Pancreas (tissue), 10 donors: ENCODE data around the gene TMTC4. TPM values are rescaled to one million over a fixed set of nuclear protein-coding genes. Genes with fewer than 3 reads are reported as not detected.
A peak's percentile ranks its signal among the peaks of the same experiment; 100 is the strongest.
"Not testable (repeated sequence)": the region's sequence is repeated elsewhere in the genome, so short reads cannot be mapped to it uniquely, and the experiment has no call there.

Experiments
- ATAC-seq, 4 donors: fragments of 200-7000 bp; cut with Tn5 transposase; one replicate each; pipeline versions ENCODE4 v1.8.0 to v1.9.1; 2020; ENCODE audit warnings: mild to moderate bottlenecking in 4 of 4, moderate library complexity in 4 of 4
- DNase-seq, 6 donors: peaks; one replicate each; pipeline ENCODE4 v3.0.0-alpha.2; 2020
- FAIRE-seq: peaks from 2 replicates; lab custom pipeline; 2012; peaks lifted over from hg19 to GRCh38; lab: Jason Lieb, UNC
- H3K27ac ChIP-seq, 4 donors: fragments of 200-600 bp; sonication (generic); 1 replicate in 3 of 4; 2 replicates in 1 of 4; pipeline versions ENCODE4 v1.5.0 to v1.8.0; 2020
- H3K27me3 ChIP-seq, 4 donors: fragments of 200-600 bp; one replicate each; pipeline ENCODE4 v1.8.0; 2021
- H3K36me3 ChIP-seq, 3 donors: fragments of 200-600 bp; sonication (generic) in 1 of 3; one replicate each; pipeline versions ENCODE4 v1.5.0 to v1.8.0; 2020 to 2021
- H3K4me1 ChIP-seq, 3 donors: fragments of 200-600 bp; one replicate each; pipeline ENCODE4 v1.8.0; 2021
- H3K4me3 ChIP-seq, 4 donors: fragments of 200-600 bp; sonication (generic) in 2 of 4; one replicate each; pipeline versions ENCODE4 v1.5.0 to v1.8.0; 2020 to 2021
- H3K9me3 ChIP-seq, 4 donors: fragments of 200-600 bp; one replicate each; pipeline ENCODE4 v1.8.0; 2021
- CTCF ChIP-seq, 4 donors: fragments of 200-600 bp; sonication (generic) in 3 of 4; IDR thresholded peaks; one replicate each; pipeline versions ENCODE4 v1.5.0 to v1.8.0; 2021; ENCODE audit warnings: antibody characterized with exemption in 4 of 4
- WGBS, 2 donors: extraction: QIAGEN DNeasy Blood & Tissue Kit; methylation state at CpG; one replicate each; pipeline ENCODE4 v1.1.7; 2013; 5-methylcytosine and 5-hydroxymethylcytosine counted together
- intact Hi-C, 3 donors: fragments of 100-400 bp; cut with DNase I; formaldehyde crosslinking; loops; one replicate each; pipeline versions ENCODE4 v1.11.1 to v1.14.2; 2022
- polyA plus RNA-seq, 2 donors: library from polyadenylated mRNA; stranded (reverse); fragments of 200-250 nt; gene quantifications; one replicate each; pipeline ENCODE4 v1.2.3, GENCODE V29; 2013
- total RNA-seq, 6 donors: library from RNA; stranded (reverse); fragmentation: NEBNext Ultra II Directional in 4 of 6; extraction: Animal tissue kit (Norgen Biotek cat#: 25700) in 4 of 6; gene quantifications; one replicate each; pipeline versions ENCODE4 v1.2.1 to v1.2.4, GENCODE V29; 2021 to 2023
- donor health status: healthy with polysubstance abuse.
- donor health status: DM: no; HTN: no; CAD: no; lungs with moderate emphysema.
- donor health status: DM: no; HTN: no; CAD: no.
- donor health status: control.
- donor health status: control.
- donor health status: Bipolar disorder and iron deficiency.
- donor health status: DM: yes; HTN: yes; CAD: no.
- donor health status: DM: no; HTN: no; CAD: no.
- donor health status: DM: no; HTN: no; CAD: no.
- donor health status: DM: yes; HTN: yes; CAD: no.

TMTC4 gene
- total and polyA plus RNA-seq, 8 donors = 7.3 to 18.0 (median 13.7) TPM

- intact Hi-C loops = no loop called here
- FAIRE-seq = no peak
- no peak for ATAC-seq
- no peaks in the 10 kb centered on the region for H3K36me3 ChIP-seq
- no peak overlapping the region for H3K27ac ChIP-seq
- DNase-seq = no peak
- H3K4me1 ChIP-seq = no peaks in the 10 kb centered on the region
- no peak for TF ChIP-seq CTCF (IDR thresholded peaks at IDR 0.05)
- H3K4me3 ChIP-seq = no peak overlapping the region
- WGBS, 2 donors = 69 to 77% methylated on average over 1 of the region's 1 CpG
- H3K9me3 ChIP-seq = no peaks in the 10 kb centered on the region
- H3K27me3 ChIP-seq = no peaks in the 10 kb centered on the region
Measured at GRCh38 chr13:100689191-100689590, 14.6 kb upstream of the TMTC4 start.

GRCh38 chr13:100680131-100680530 lies 5.5 kb upstream of the TMTC4 start:
- DNase-seq (no peak), FAIRE-seq (no peak), ATAC-seq (no peak)
- no peaks in the 10 kb centered on the region for H3K36me3 ChIP-seq
- WGBS, 2 donors = 87 to 93% methylated on average over 3 of the region's 3 CpGs
- TF ChIP-seq CTCF (IDR thresholded peaks at IDR 0.05) = no peak
- H3K4me3 ChIP-seq = no peak overlapping the region
- intact Hi-C loops = no loop called here
- no peaks in the 10 kb centered on the region for H3K27me3 ChIP-seq
- peaks cover 0 to 3% (median 0%) of the 10 kb centered on the region in 3 donors for H3K4me1 ChIP-seq
- H3K9me3 ChIP-seq = no peaks in the 10 kb centered on the region
- no peak overlapping the region for H3K27ac ChIP-seq

GRCh38 chr13:100677128-100677527 lies 2.5 kb upstream of the TMTC4 start:
- not testable (repeated sequence) for FAIRE-seq

GRCh38 chr13:100675661-100676129 lies 1.1 kb upstream of the TMTC4 start:
- ATAC-seq (no peak), DNase-seq (no peak), FAIRE-seq (no peak)
- no peaks in the 10 kb centered on the region for H3K27me3 ChIP-seq
- H3K36me3 ChIP-seq = no peaks in the 10 kb centered on the region
- H3K9me3 ChIP-seq = no peaks in the 10 kb centered on the region
- H3K27ac ChIP-seq = no peak overlapping the region
- WGBS, 2 donors = 7 to 9% methylated on average over 15 of the region's 15 CpGs
- peak overlapping the region; percentile 80 to 96 (median 88) for H3K4me3 ChIP-seq
- intact Hi-C loops = no loop called here
- no peak for TF ChIP-seq CTCF (IDR thresholded peaks at IDR 0.05)
- peaks cover 4 to 23% (median 14%) of the 10 kb centered on the region in 3 donors for H3K4me1 ChIP-seq

More at GRCh38 chr13:100677128-100677527, 2.5 kb upstream of the TMTC4 start:
- H3K27me3 ChIP-seq, DNase-seq, ATAC-seq, H3K4me3 ChIP-seq, intact Hi-C loops, H3K27ac ChIP-seq, H3K9me3 ChIP-seq, H3K36me3 ChIP-seq: not testable (repeated sequence)
- H3K4me1 ChIP-seq = peaks cover 4 to 17% (median 14%) of the 10 kb centered on the region in 3 donors
- WGBS, 2 donors = 97% methylated on average over 5 of the region's 5 CpGs

- ATAC-seq (peak; percentile 94 to 97 (median 94)), DNase-seq (peak; percentile 99 to 100 (median 100)), FAIRE-seq (no peak)
- H3K27me3 ChIP-seq = no peaks in the 10 kb centered on the region
- intact Hi-C loops = no loop called here
- H3K4me3 ChIP-seq = peak overlapping the region; percentile 80 to 96 (median 88)
- H3K36me3 ChIP-seq = no peaks in the 10 kb centered on the region
- H3K27ac ChIP-seq = peak overlapping the region; percentile 67 to 91 (median 87)
- no peaks in the 10 kb centered on the region for H3K9me3 ChIP-seq
- WGBS, 2 donors = 1% methylated on average over 38 to 67 of the region's 67 CpGs
- TF ChIP-seq CTCF (IDR thresholded peaks at IDR 0.05) = no peak
- H3K4me1 ChIP-seq = peaks cover 4 to 23% (median 14%) of the 10 kb centered on the region in 3 donors
Measured at GRCh38 chr13:100674872-100675660, 471 bp upstream of the TMTC4 start.
